ENCODE data around the gene ZFAND3. TPM values are rescaled to one million over a fixed set of nuclear protein-coding genes. Genes with fewer than 3 reads are reported as not detected.

The ZFAND3 gene
- total and polyA plus RNA-seq, 10 of the 15 experiments (the other 5 are each of a cell fraction or from before 2014, with no cell fraction given) = 0.90 to 34.4 (median 16.3) TPM

DNA sequence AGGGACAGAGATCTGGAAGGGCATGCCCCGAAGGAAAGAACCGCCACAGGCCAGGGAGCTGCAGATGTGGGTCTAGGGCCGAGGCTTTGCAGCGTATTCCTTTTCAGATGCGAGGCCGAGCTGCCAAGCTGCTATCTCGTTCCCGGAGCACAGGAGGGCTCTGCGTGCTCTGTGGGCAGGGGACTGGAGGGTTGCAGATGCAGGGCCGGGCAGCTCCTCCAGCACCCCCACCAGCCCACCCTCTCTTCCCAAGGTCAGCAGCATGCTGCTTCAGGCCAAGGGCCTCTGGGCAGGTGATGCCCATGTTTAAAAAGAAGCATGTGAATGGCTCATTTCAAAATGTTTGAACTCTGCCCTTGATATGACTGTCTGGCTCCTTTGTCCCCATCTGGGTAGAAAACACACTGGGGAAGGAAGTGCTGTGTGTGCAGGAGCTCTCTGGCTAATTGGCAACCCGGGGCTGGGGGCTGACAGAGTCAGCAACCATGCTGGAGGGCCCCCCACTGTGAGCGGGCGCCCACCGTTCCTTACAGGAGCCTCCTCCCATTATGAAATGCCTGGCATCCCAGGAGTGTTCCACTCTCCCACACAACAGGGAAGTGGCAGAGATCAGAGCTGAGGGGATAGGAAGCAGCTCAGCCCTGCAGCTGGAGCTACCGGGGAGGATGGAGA, 353.3 kb downstream of the ZFAND3 start:
- intact Hi-C loops (cut with micrococcal nuclease; ENCODE audit: unreplicated experiment) (loop anchor here (10.0 kb wide), 1 partner anchor 322 kb away; no protein-coding TSS in a partner anchor), in situ Hi-C loops (cut with MboI) (no loop called here)
- Histone ChIP-seq H3K4me1 (ENCODE audit: control insufficient read depth, insufficient read depth, low read length) (no peaks in the 10 kb centered on the region), H3K79me2 (ENCODE audit: control insufficient read depth, insufficient read depth, low read length) (no peaks in the 10 kb centered on the region), H3K4me3 (no peak overlapping the region), H3K4me2 (ENCODE audit: control insufficient read depth, insufficient read depth) (no peak overlapping the region), H3K36me3 (ENCODE audit: control insufficient read depth in 2 of 2, insufficient read depth in 2 of 2, low read length in 1 of 2) (no peaks in the 10 kb centered on the region; a peak in 2 of 4 replicates), H3K27me3 (replicated peaks in 1 of 2; ENCODE audit: control insufficient read depth in 2 of 2, insufficient read depth in 2 of 2, low read length in 1 of 2) (no peaks in the 10 kb centered on the region), H4K20me1 (ENCODE audit: control insufficient read depth, insufficient read depth) (no peaks in the 10 kb centered on the region), H2AFZ (ENCODE audit: control insufficient read depth, low read depth, low read length) (no peak overlapping the region), H3K9ac (ENCODE audit: control insufficient read depth, insufficient read depth, low read length) (no peak overlapping the region), H3K9me3 (replicated peaks; ENCODE audit: control insufficient read depth, insufficient read depth, low read length) (no peaks in the 10 kb centered on the region), H3K27ac (ENCODE audit: control insufficient read depth, insufficient read depth) (no peak overlapping the region)
- POLR2A ChIA-PET = no interaction called here
- RAD21 ChIA-PET (ENCODE audit: unreplicated experiment) = interaction anchor here (0.6 kb wide), 1 partner anchor 538 kb away, joined by 3 read pairs; no protein-coding TSS in a partner anchor
- DNase-seq (ENCODE audit: low read depth, low spot score) (no peak), FAIRE-seq (no peak), ATAC-seq (no peak)
- TF ChIP-seq WRNIP1 (IDR thresholded peaks at IDR 0.05; ENCODE audit: borderline replicate concordance, low read depth, low read length) (no peak), LARP7 (IDR thresholded peaks at IDR 0.05) (no peak), MEF2A (IDR thresholded peaks at IDR 0.05; ENCODE audit: insufficient read depth, low read depth, low read length) (no peak), HSF1 (IDR thresholded peaks at IDR 0.05; ENCODE audit: low read depth, low read length) (no peak), NR2C2 (IDR thresholded peaks at IDR 0.05; ENCODE audit: borderline replicate concordance, control insufficient read depth, insufficient read length, low read depth) (no peak), HDAC2 (IDR thresholded peaks at IDR 0.05) (no peak), DPF2 (IDR thresholded peaks at IDR 0.05) (no peak), RCOR1 (conservative IDR thresholded peaks at IDR 0.05; ENCODE audit: low read depth, low read length) (no peak), KLF5 (IDR thresholded peaks at IDR 0.05; ENCODE audit: partially characterized antibody) (no peak), TCF3 (IDR thresholded peaks at IDR 0.05; ENCODE audit: borderline replicate concordance, insufficient read depth, low read depth, low read length) (no peak), CBX5 (IDR thresholded peaks at IDR 0.05; ENCODE audit: low read depth) (no peak)
- no TSS peak for BruUV-seq (replicated peaks)
- WGBS (ENCODE audit: insufficient coverage, insufficient replicate concordance, low lambda C conversion rate, missing lambda C conversion rate) = 74% methylated on average over 15 of the region's 15 CpGs
- CTCF ChIA-PET = no interaction called here
- SMC1A ChIA-PET (ENCODE audit: uncharacterized antibody, unreplicated experiment) = no interaction called here
